Left colon (tissue), 2 donors: ENCODE measurements around the gene TMEM179B. TPM values are rescaled to one million over a fixed set of nuclear protein-coding genes. Genes with fewer than 3 reads are reported as not detected.
A peak's percentile ranks its signal among the peaks of the same experiment; 100 is the strongest.
"Not testable (repeated sequence)": the region's sequence is repeated elsewhere in the genome, so short reads cannot be mapped to it uniquely, and the experiment has no call there.

Experiments used
- ATAC-seq: fragments of 200-7000 bp; cut with Tn5 transposase; one replicate; pipeline ENCODE4 v1.9.1; 2020; ENCODE audit warnings: mild to moderate bottlenecking, moderate library complexity
- DNase-seq, 2 donors: peaks; one replicate each; pipeline ENCODE4 v3.0.0-alpha.2; 2020
- intact Hi-C, 2 donors: fragments of 100-400 bp; cut with DNase I in 1 of 2; cut with micrococcal nuclease in 1 of 2; formaldehyde crosslinking; loops; one replicate each; pipeline versions ENCODE4 v1.11.2 to v1.14.0; 2022; cut with DNase I, micrococcal nuclease
- microRNA-seq, 2 donors: library from miRNA; unstranded; fragments of <30 nt; microRNA quantifications; one replicate each; pipeline versions ENCODE4 v1.1.0 to v1.2.0, GENCODE V29; 2020
- total RNA-seq, 2 donors: library from RNA; stranded (reverse); fragmentation: NEBNext Ultra II Directional; extraction: Animal tissue kit (Norgen Biotek cat#: 25700); gene quantifications; one replicate each; pipeline ENCODE4 v1.2.1, GENCODE V29; 2021
- donor health status: DM: no; HTN: no; CAD: no.
- donor health status: DM: yes; HTN: yes; CAD: no.

Gene TMEM179B
- total RNA-seq, 2 donors from 2014 or later = 50.9 to 58.2 TPM

DNA sequence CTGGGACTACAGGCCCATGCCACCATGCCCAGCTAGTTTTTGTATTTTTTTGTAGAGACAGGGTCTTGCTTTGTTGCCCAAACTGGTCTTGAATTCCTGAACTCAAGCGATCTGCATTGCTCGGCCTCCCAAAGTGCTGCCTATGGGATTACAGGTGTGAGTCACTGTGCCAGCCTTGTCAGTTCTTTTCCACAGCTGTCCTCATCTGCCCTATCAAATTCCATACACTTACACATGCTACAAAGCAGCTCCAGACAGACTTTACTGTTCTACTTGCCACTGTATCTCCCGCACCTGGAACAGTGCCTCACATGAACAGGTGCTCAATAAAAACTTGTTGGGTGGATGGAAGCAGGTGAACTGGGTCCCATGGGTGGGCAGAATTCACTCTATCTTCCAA is 36.5 kb downstream of the TMEM179B start:
- DNase-seq = no peak
- intact Hi-C loops = no loop called here
- ATAC-seq = no peak

DNA sequence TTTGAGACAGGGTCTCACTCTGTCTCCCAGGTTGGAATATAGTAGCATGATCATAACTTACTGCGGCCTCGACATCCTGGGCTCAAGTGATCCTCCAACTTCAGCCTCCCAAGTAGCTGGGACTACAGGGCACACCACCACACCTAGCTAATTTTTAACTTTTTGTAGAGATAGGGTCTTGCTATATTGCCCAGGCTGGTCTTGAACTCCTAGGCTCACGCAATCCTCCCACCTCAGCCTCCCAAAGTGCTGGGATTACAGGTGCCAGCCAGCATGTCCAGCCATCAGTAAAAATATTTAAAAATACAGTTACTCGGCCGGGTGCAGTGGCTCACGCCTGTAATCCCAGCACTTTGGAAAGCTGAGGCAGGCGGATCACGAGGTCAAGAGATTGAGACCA is 40.9 kb downstream of the TMEM179B start:
- ATAC-seq, DNase-seq, intact Hi-C loops: not testable (repeated sequence)

- intact Hi-C loops = no loop called here
- no peak for ATAC-seq
- no peak for DNase-seq
Observed at GRCh38 chr11:62830904-62831519, 43.8 kb downstream of the TMEM179B start.

DNA sequence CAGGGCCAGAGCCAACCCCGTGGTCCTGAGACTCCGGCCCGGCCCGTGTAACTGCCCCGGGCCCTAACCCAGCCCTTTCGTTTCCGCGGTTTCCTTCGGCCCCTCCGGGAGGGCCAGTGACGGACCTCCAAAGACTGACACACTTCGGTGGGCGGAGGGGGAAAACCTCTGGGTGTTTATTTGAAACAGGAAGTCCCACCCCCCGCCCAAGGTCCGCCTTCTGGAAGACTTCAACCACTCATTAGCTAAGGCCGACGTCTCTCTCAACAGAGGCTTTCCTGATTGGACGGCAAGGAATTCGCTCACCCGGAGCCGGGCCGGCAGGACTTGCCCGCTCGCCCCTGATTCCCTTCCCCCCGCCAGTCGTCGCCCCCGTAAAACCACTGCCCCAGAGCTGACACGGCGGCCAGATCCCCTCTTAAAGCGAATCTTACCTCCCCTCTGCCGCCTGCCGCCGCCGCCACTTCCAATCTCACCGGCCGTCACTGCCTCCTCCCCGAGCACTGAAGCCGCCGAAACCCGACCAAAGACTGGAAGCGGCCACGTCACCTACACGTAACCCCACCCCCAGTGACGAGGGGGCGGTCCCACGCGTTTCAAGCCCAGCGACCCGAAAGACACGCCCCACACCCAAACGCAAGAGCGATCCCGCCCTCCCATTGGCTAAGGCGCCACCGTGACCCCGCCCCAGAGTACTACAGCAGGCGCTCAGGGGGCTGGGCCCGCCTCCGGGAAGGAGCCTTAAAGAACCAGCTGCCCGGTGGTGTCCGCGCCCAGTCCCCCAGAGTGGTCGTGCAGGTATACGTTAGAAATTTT is 44.5 kb downstream of the TMEM179B start, which contains the start of gene STX5:
STX5 (minus strand) TSS at position 532 of the 816 bp plus-strand sequence. CDS start 808 bp downstream, outside the sequence.
- DNase-seq (peak; percentile 99 to 100), ATAC-seq (peak; percentile 95)
- intact Hi-C loops = no loop called here

DNA sequence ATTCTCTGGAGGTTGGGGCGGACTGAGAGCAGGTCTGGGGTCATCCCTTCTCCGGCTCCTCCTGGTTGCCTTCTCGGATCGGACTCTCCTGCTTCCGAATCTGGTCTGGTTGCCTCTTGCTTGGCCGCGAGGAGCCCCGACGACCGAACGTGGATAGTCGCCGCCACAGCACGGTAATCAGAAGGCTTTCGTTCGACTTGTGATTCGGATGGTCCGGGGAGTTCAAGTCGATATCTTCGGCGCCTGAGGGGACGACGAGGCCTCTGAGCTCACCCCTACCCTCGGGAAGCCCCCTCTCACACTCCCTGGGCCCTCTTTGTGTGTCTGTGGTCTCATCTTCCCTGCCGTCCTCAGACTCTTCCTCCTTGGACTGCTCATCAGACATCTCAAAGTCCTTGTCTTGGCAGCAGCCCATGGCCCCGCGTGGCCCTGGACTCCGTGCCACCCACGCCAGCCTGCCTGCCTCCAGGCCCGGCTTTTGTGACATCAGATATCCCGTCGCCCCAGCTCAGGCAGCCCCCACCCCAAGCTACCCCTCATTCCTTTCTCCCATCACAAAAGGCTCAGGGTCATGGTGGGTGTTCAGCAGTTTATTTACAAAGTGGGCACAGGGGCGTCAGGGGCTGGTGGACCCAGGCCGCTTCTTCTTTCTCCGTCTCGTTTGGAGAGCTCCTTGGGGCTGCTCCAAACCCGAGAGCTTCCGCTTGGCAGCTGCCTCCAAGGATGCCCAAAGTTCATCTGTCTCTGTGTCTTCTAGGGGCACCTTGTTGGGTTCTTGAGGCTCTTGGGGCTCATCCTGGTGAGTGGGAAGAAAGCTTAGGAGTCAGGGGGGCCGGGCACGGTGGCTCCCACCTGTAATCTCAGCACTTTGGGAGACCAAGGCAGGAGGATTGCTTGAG is 45.4 kb downstream of the TMEM179B start, which contains the start of gene TEX54:
TEX54 (minus strand) TSS at position 506 of the 899 bp plus-strand sequence.
- ATAC-seq (peak; percentile 27), DNase-seq (peak; percentile 33 to 56)
- intact Hi-C loops = no loop called here

DNA sequence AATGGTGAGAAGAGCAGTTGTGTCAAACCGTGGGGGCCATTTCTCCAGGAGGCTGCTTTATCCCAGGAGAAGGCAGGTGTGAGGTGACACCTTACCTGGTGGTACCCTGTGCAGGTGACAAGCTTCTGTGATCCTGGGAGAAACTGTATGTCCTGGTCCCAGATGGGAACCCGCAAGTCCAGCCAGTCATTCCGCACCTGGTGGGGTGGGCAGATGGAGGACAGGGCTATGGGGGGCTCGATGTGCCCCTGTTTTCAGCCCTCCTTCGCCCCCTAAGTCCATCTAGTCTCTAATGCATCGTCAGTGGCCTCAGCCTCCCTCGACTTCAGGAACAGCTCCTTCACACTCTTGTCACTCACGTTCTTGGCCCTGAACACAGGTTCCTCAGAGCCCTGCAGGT is 48.1 kb downstream of the TMEM179B start:
- intact Hi-C loops = no loop called here
- ATAC-seq = no peak

GRCh38 chr11:62839050-62839945 is 52.1 kb downstream of the TMEM179B start, which contains the start of gene WDR74:
WDR74 (minus strand) TSS chr11:62839590; CDS start chr11:62839570, 20 bp downstream.
- ATAC-seq (peak; percentile 74), DNase-seq (peak; percentile 93 to 95)
- intact Hi-C loops = no loop called here

More for the DNA sequence above, 48.1 kb downstream of the TMEM179B start:
- no peak for DNase-seq

Small RNAs within 50 kb of the gene (microRNA-seq; reads per million reads assigned to microRNA genes)
- 0 to 1.4 reads per million in 2 donors for gene MIR6514
- gene MIR6748 = 0 reads per million in 2 donors

Other genes with a start within 250 kb of the TMEM179B start
- 100 to 1,000 TPM; 629 to 631 TPM for gene AHNAK, start 240.6 kb upstream of the TMEM179B start, total RNA-seq
- gene EEF1G, start 213.5 kb upstream of the TMEM179B start, total RNA-seq = 1,000 to 10,000 TPM; 1,192 to 1,207 TPM
- gene TUT1, start 195.9 kb upstream of the TMEM179B start, total RNA-seq = 10 to 100 TPM; 14.0 to 14.7 TPM
- gene MTA2, start 185.5 kb upstream of the TMEM179B start, total RNA-seq = 10 to 100 TPM; 84.5 to 96.6 TPM
- 10 to 100 TPM; 45.4 to 57.9 TPM for gene EML3, start 174.6 kb upstream of the TMEM179B start, total RNA-seq
- 1 to 10 TPM; 2.0 to 3.2 TPM for gene ROM1, start 174.1 kb upstream of the TMEM179B start, total RNA-seq
- 10 to 100 TPM; 27.0 to 28.8 TPM for gene B3GAT3, start 165.4 kb upstream of the TMEM179B start, total RNA-seq
- 100 to 1,000 TPM; 214 to 270 TPM for gene GANAB, start 140.8 kb upstream of the TMEM179B start, total RNA-seq
- 10 to 100 TPM; 16.6 to 17.1 TPM for gene INTS5, start 134.1 kb upstream of the TMEM179B start, total RNA-seq
- 10 to 100 TPM; 53.9 to 65.0 TPM for gene C11orf98, start 122.2 kb upstream of the TMEM179B start, total RNA-seq
- 10 to 100 TPM; 14.0 to 15.1 TPM for gene CSKMT, start 122.1 kb upstream of the TMEM179B start, total RNA-seq
- 10 to 100 TPM; 13.2 to 13.3 TPM for gene UQCC3, start 115.7 kb upstream of the TMEM179B start, total RNA-seq
- gene LBHD1, start 115.1 kb upstream of the TMEM179B start, total RNA-seq = 10 to 100 TPM in 1 of 2 donors, 1 to 10 TPM in 1; 6.5 to 12.8 TPM
- 10 to 100 TPM; 66.9 to 88.9 TPM for gene UBXN1, start 108.3 kb upstream of the TMEM179B start, total RNA-seq
- gene LRRN4CL, start 97.9 kb upstream of the TMEM179B start, total RNA-seq = 1 to 10 TPM; 2.2 to 3.6 TPM
- gene BSCL2, start 80.0 kb upstream of the TMEM179B start, total RNA-seq = 10 to 100 TPM; 38.8 to 53.2 TPM
- gene GNG3, start 79.7 kb upstream of the TMEM179B start, total RNA-seq = under 1 TPM in 1 of 2 donors, not detected in 1; 0.81 TPM
- 10 to 100 TPM; 47.5 to 54.2 TPM for gene HNRNPUL2, start 59.9 kb upstream of the TMEM179B start, total RNA-seq
- 10 to 100 TPM; 27.3 to 34.9 TPM for gene TTC9C, start 58.9 kb upstream of the TMEM179B start, total RNA-seq
- 10 to 100 TPM; 11.5 to 14.5 TPM for gene ZBTB3, start 33.2 kb upstream of the TMEM179B start, total RNA-seq
- gene POLR2G, start 25.8 kb upstream of the TMEM179B start, total RNA-seq = 10 to 100 TPM; 39.9 to 42.1 TPM
- gene TAF6L, start 16.0 kb upstream of the TMEM179B start, total RNA-seq = 10 to 100 TPM; 16.9 to 18.3 TPM
- gene TMEM223, start 4.6 kb downstream of the TMEM179B start, total RNA-seq = 10 to 100 TPM; 18.5 to 22.6 TPM
- gene NXF1, start 18.0 kb downstream of the TMEM179B start, total RNA-seq = 10 to 100 TPM; 50.4 to 51.0 TPM
- 10 to 100 TPM; 37.7 to 39.6 TPM for gene STX5, start 44.6 kb downstream of the TMEM179B start, total RNA-seq
- gene TEX54, start 45.4 kb downstream of the TMEM179B start, total RNA-seq = not detected
- gene WDR74, start 52.2 kb downstream of the TMEM179B start, total RNA-seq = 10 to 100 TPM; 31.3 to 38.9 TPM
- gene SLC3A2, start 93.5 kb downstream of the TMEM179B start, total RNA-seq = 100 to 1,000 TPM in 1 of 2 donors, 10 to 100 TPM in 1; 98.8 to 107 TPM
- gene CHRM1, start 134.0 kb downstream of the TMEM179B start, total RNA-seq = under 1 TPM; 0.84 to 0.98 TPM
- not detected for gene SLC22A6, start 197.6 kb downstream of the TMEM179B start, total RNA-seq
- not detected for gene SLC22A8, start 228.4 kb downstream of the TMEM179B start, total RNA-seq